ENCODE data around the gene C7orf33. TPM values are rescaled to one million over a fixed set of nuclear protein-coding genes. Genes with fewer than 3 reads are reported as not detected.
"Not testable (repeated sequence)": the region's sequence is repeated elsewhere in the genome, so short reads cannot be mapped to it uniquely, and the experiment has no call there.

C7orf33 gene
- total and polyA plus RNA-seq, 2 of the 13 experiments (the other 11 are each of a cell fraction or from before 2014, with no cell fraction given), result not detected

DNA sequence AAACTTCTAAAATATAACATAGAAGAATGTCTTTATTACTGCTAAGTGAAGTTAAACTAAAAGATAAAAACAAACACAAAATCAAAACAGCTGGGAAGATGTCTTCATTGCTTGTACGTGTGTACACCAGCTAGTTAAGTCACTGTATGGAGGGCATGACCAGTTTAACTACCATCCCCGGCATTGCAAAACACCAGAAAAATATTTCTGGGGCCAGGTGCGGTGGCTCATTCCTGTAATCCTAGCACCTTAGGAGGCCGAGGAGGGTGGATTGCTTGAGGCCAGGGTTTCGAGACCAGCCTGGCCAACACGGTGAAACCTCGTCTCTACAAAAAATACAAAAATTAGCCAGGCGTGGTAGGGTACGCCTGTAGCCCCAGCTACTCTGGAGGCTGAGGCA is 19.2 kb upstream of the C7orf33 start (continued):
- TF ChIP-seq ZNF770 (CRISPR knock-in tag; IDR thresholded peaks at IDR 0.05) (no peak), ZFP37 (CRISPR knock-in tag; IDR thresholded peaks at IDR 0.05; ENCODE audit: borderline replicate concordance) (no peak)

- ChIA-PET POLR2A (no interaction called here), CTCF (ENCODE audit: low intra/inter-chr PET ratio, low total read pairs) (no interaction called here)
- H3K4me3 ChIP-seq (replicated peaks in 1 of 3; ENCODE audit: insufficient read depth in 1 of 3, low read depth in 2 of 3, low read length in 3 of 3), result no peak overlapping the region
- FAIRE-seq (no peak), ATAC-seq (no peak), DNase-seq (ENCODE audit: low spot score) (no peak)
- WGBS (ENCODE audit: low lambda C conversion rate), result 62% methylated on average over 9 of the region's 9 CpGs
- no peak for TF ChIP-seq FOXO1 (CRISPR knock-in tag; IDR thresholded peaks at IDR 0.05)
- TF ChIP-seq, protein P1, sequence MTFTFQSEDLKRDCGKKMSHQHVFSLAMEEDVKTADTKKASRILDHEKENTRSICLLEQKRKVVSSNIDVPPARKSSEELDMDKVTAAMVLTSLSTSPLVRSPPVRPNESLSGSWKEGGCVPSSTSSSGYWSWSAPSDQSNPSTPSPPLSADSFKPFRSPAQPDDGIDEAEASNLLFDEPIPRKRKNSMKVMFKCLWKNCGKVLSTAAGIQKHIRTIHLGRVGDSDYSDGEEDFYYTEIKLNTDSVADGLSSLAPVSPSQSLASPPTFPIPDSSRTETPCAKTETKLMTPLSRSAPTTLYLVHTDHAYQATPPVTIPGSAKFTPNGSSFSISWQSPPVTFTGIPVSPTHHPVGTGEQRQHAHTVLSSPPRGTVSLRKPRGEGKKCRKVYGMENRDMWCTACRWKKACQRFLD (CRISPR knock-in tag; IDR thresholded peaks at IDR 0.05; ENCODE audit: borderline replicate concordance), result no peak
- TF ChIP-seq LBX2 (CRISPR knock-in tag; IDR thresholded peaks at IDR 0.05; ENCODE audit: borderline replicate concordance), result no peak
- no peak for TF ChIP-seq MLX (CRISPR knock-in tag; IDR thresholded peaks at IDR 0.05)
- no peak for TF ChIP-seq MED13 (CRISPR knock-in tag; IDR thresholded peaks at IDR 0.05)
- TF ChIP-seq GATAD1 (CRISPR knock-in tag; IDR thresholded peaks at IDR 0.05), result no peak
- TF ChIP-seq ZNF597 (CRISPR knock-in tag; IDR thresholded peaks at IDR 0.05), result no peak
- H3K27me3 ChIP-seq (ENCODE audit: control insufficient read depth in 1 of 2, insufficient read depth in 2 of 2, low read length in 2 of 2), result no peaks in the 10 kb centered on the region
- no peaks in the 10 kb centered on the region for H3K9me3 ChIP-seq (ENCODE audit: low read length)
- no peaks in the 10 kb centered on the region for H4K20me1 ChIP-seq (ENCODE audit: insufficient read depth, low read length)
- intact Hi-C loops (cut with micrococcal nuclease; ENCODE audit: unreplicated experiment), result loop anchor here (10.0 kb wide), 2 partner anchors 123 to 193 kb away; partner anchors contain the start of gene CUL1
- H3K36me3 ChIP-seq (replicated peaks in 1 of 2; ENCODE audit: control insufficient read depth in 1 of 2, insufficient read depth in 2 of 2, low read length in 2 of 2), result no peaks in the 10 kb centered on the region
- in situ Hi-C loops (cut with HindIII; ENCODE audit: extremely low pct_ligation_motif_present, low pct_unique_long_range_greater_than_20kb), result no loop called here
- H3K4me1 ChIP-seq (ENCODE audit: insufficient read depth, low read length), result no peaks in the 10 kb centered on the region
- H3K4me2 ChIP-seq (ENCODE audit: low read depth, low read length), result no peak overlapping the region
- no TSS peak for BruUV-seq (replicated peaks)
- H3K27ac ChIP-seq (ENCODE audit: extremely low read length, insufficient read depth, low read length), result no peak overlapping the region
- no peaks in the 10 kb centered on the region for H3K79me2 ChIP-seq (ENCODE audit: insufficient read depth, low read length)
- H2AFZ ChIP-seq (ENCODE audit: low read length), result no peak overlapping the region
- H3K9ac ChIP-seq (ENCODE audit: insufficient read depth, low read depth, low read length), result no peak overlapping the region
Measured at GRCh38 chr7:148572067-148572522, 18.5 kb upstream of the C7orf33 start.

DNA sequence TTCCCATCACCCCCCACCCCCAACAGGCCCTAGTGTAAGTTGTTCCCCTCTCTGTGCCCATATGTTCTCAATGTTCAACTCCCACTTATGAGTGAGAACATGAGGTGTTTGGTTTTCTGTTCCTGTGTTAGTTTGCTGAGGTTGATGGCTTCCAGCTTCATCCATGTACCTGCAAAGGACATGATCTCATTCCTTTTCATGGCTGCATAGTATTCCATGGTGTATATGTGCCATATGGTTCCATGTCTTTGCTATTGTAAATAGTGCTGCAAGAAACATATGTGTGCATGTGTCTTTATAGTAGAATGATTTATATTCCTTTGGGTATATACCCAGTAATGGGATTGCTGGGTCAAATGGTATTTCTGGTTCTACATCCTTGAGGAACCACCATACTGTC is 17.0 kb upstream of the C7orf33 start:
- H3K79me2 ChIP-seq (ENCODE audit: insufficient read depth, low read length); ATAC-seq; H3K4me3 ChIP-seq (replicated peaks in 1 of 3; ENCODE audit: insufficient read depth in 1 of 3, low read depth in 2 of 3, low read length in 3 of 3); H4K20me1 ChIP-seq (ENCODE audit: insufficient read depth, low read length); H2AFZ ChIP-seq (ENCODE audit: low read length); POLR2A ChIA-PET; H3K27ac ChIP-seq (ENCODE audit: extremely low read length, insufficient read depth, low read length); in situ Hi-C loops (cut with HindIII; ENCODE audit: extremely low pct_ligation_motif_present, low pct_unique_long_range_greater_than_20kb); H3K4me2 ChIP-seq (ENCODE audit: low read depth, low read length); DNase-seq (ENCODE audit: low spot score); BruUV-seq (replicated peaks); H3K27me3 ChIP-seq (ENCODE audit: control insufficient read depth in 1 of 2, insufficient read depth in 2 of 2, low read length in 2 of 2); H3K36me3 ChIP-seq (replicated peaks in 1 of 2; ENCODE audit: control insufficient read depth in 1 of 2, insufficient read depth in 2 of 2, low read length in 2 of 2); CTCF ChIA-PET (ENCODE audit: low intra/inter-chr PET ratio, low total read pairs); H3K9ac ChIP-seq (ENCODE audit: insufficient read depth, low read depth, low read length); FAIRE-seq; H3K4me1 ChIP-seq (ENCODE audit: insufficient read depth, low read length); H3K9me3 ChIP-seq (ENCODE audit: low read length): not testable (repeated sequence)
- intact Hi-C loops (cut with micrococcal nuclease; ENCODE audit: unreplicated experiment), result loop anchor here (10.0 kb wide), 2 partner anchors 121 to 191 kb away; partner anchors contain the start of gene CUL1
